BLaER1 treated with 17β-estradiol and CSF1 and Interleukin-3, amounts not matched to agents 10 nM and 100 nM (cell line): ENCODE data around the gene SPINK6.

ENCODE experiments used
- H3K27ac ChIP-seq, 11 experiments: shearing (Covaris generic); formaldehyde crosslinking; 2 replicates each; pipeline ENCODE4 v1.8.1; 2022
- H3K27me3 ChIP-seq, 11 experiments: shearing (Covaris generic); formaldehyde crosslinking; 2 replicates each; pipeline ENCODE4 v1.8.1; 2022
- H3K36me3 ChIP-seq, 11 experiments: shearing (Covaris generic); formaldehyde crosslinking; 2 replicates each; pipeline ENCODE4 v1.8.1; 2022
- H3K4me1 ChIP-seq, 10 experiments: shearing (Covaris generic); formaldehyde crosslinking; 2 replicates each; pipeline ENCODE4 v1.8.1; 2022
- H3K4me2 ChIP-seq, 11 experiments: shearing (Covaris generic); formaldehyde crosslinking; 2 replicates each; pipeline ENCODE4 v1.8.1; 2022
- H3K4me3 ChIP-seq, 10 experiments: shearing (Covaris generic); formaldehyde crosslinking; 2 replicates each; pipeline ENCODE4 v1.8.1; 2022
- H3K9ac ChIP-seq, 11 experiments: shearing (Covaris generic); formaldehyde crosslinking; 2 replicates each; pipeline ENCODE4 v1.8.1; 2022
- H3K9me3 ChIP-seq, 11 experiments: shearing (Covaris generic); formaldehyde crosslinking; replicated peaks in 1 of 11; 2 replicates each; pipeline ENCODE4 v1.8.1; 2022
- H4K20me1 ChIP-seq, 11 experiments: shearing (Covaris generic); formaldehyde crosslinking; 2 replicates each; pipeline ENCODE4 v1.8.1; 2022
- Cebpa-rat ChIP-seq, 11 experiments: shearing (Covaris generic); IDR thresholded peaks; 2 replicates each; pipeline ENCODE4 v1.8.1; 2022

The SPINK6 gene

DNA sequence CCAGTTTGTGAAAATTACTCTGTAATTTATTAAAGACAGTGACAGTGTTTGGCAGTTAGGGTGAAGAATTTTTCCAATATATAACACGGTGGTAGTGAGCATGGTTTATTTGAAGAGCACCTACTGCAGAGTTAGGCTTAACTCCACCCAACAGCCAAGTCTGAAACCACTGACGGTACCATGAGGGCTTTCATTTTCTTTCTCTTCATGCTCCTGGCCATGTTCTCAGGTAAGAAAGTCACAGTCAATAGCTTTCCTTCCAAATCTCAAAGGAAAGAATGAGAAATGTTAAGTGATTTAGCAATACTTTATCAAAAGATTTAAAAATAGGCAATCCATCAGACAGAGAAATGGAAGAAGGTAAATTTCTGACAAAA lies 35.6 kb downstream of the SPINK6 start, which contains the start of gene MARCOL:
TSS of gene MARCOL (plus strand) at position 108 of the 377 bp plus-strand sequence. CDS start at position 181, 73 bp downstream.
- no peaks in the 10 kb centered on the region for H3K36me3 ChIP-seq
- H3K9me3 ChIP-seq: no peaks in the 10 kb centered on the region
- H3K4me2 ChIP-seq: no peak within 1 kb of the TSS
- no peak within 1 kb of the TSS for H3K9ac ChIP-seq
- no peaks in the 10 kb centered on the region for H4K20me1 ChIP-seq
- no peaks in the 10 kb centered on the region for H3K4me1 ChIP-seq
- H3K4me3 ChIP-seq: no peak within 1 kb of the TSS
- no peaks in the 10 kb centered on the region for H3K27me3 ChIP-seq
- no peak for TF ChIP-seq Cebpa-rat (IDR thresholded peaks at IDR 0.05)
- no peak within 1 kb of the TSS for H3K27ac ChIP-seq

DNA sequence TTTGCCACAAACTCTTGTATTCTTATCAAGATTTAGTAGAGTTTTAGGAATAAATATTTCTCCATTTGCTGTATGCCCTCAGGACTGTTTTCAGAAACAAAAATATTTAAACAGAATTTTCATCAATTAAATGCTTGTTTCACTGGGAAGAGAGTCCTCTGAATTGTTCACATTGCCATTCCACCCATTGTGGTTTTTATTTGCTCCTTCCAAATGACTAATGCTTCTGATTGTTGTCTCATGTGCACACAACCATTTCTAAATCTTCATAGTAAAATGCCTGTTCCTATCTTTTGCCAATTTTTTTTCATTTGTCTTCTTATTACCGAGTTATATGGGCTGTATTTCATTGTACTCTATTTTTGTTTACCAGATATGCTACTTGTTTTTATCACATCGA lies 46.1 kb downstream of the SPINK6 start:
- no peak for TF ChIP-seq Cebpa-rat (IDR thresholded peaks at IDR 0.05)
- Histone ChIP-seq H3K4me2 (no peak overlapping the region), H3K27ac (no peak overlapping the region), H4K20me1 (no peaks in the 10 kb centered on the region), H3K9ac (no peak overlapping the region), H3K9me3 (peaks cover 0 to 10% (median 0%) of the 10 kb centered on the region in 11 experiments; a peak in 1 of 22 replicates), H3K27me3 (no peaks in the 10 kb centered on the region), H3K4me1 (no peaks in the 10 kb centered on the region), H3K36me3 (no peaks in the 10 kb centered on the region), H3K4me3 (no peak overlapping the region)

DNA sequence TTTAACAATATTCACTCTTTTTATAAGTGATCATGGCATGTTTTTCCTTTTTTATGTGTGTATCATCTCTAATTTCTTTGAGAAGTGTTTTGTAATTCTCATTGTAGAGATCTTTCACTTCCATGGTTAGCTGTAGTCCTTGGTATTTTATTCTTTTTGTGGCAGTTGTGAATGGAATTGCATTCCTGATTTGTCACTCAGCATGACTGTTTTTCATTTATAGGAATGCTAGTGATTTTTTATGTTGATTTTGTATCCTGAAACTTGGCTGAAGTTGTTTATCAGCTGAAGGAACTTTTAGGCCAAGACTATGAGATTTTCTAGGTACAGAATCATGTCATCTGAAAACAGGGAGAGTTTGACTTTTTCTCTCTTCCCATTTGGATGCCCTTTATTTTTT lies 52.6 kb downstream of the SPINK6 start:
- no peaks in the 10 kb centered on the region for H3K36me3 ChIP-seq
- no peak overlapping the region for H3K4me2 ChIP-seq
- no peak overlapping the region for H3K4me3 ChIP-seq
- H3K4me1 ChIP-seq: no peaks in the 10 kb centered on the region
- no peak overlapping the region for H3K27ac ChIP-seq
- H3K9ac ChIP-seq: no peak overlapping the region
- TF ChIP-seq Cebpa-rat (IDR thresholded peaks at IDR 0.05): no peak
- H4K20me1 ChIP-seq: no peaks in the 10 kb centered on the region
- peaks cover 22 to 44% (median 28%) of the 10 kb centered on the region in 11 experiments for H3K9me3 ChIP-seq
- no peaks in the 10 kb centered on the region for H3K27me3 ChIP-seq

DNA sequence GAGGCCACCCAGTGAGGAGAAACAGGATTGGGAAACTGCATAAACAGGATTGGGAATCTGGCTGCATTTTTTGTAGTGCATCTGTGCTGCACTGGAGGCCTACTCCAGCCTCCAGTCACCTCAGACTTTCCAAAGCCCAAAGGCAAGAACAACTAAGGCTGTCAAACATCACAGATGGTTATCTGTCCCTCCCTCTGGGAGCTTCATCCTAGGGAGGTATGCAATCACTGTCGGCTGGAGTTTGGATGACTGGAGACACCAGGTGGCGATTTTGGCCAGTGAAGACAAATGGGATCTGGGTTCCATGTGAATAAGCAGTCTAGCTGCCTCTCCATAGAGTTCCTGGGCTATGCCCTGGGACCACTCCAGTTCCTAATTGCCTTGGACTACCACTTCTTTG lies 56.4 kb downstream of the SPINK6 start:
- Histone ChIP-seq H3K36me3 (no peaks in the 10 kb centered on the region), H3K4me3 (no peak overlapping the region), H3K9ac (no peak overlapping the region), H3K27ac (no peak overlapping the region), H4K20me1 (no peaks in the 10 kb centered on the region), H3K4me2 (no peak overlapping the region), H3K27me3 (no peaks in the 10 kb centered on the region), H3K4me1 (no peaks in the 10 kb centered on the region), H3K9me3 (peaks cover 22 to 39% (median 28%) of the 10 kb centered on the region in 11 experiments)
- TF ChIP-seq Cebpa-rat (IDR thresholded peaks at IDR 0.05): no peak

DNA sequence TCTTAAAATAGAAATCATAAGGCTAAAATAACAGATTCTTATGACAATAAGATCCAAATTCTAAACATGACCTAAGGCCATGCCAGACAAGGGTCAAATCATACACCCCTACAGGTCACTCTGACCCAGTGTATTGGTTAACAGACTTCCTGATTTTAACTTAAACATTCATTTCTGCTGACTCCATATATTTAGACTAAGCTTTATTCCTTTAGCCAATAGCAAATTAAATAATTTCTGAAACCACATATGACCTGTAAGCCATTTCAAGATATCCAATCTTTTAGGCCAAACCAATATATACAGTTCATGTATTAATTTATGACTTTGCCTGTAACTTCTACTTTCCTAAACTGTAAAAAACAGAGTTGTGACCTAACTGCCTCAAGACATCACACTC lies 58.4 kb downstream of the SPINK6 start:
- Histone ChIP-seq H3K4me2 (no peak overlapping the region), H3K9me3 (peaks cover 25 to 44% (median 36%) of the 10 kb centered on the region in 11 experiments), H3K4me1 (no peaks in the 10 kb centered on the region), H3K36me3 (no peaks in the 10 kb centered on the region), H3K27ac (no peak overlapping the region), H3K27me3 (no peaks in the 10 kb centered on the region), H4K20me1 (no peaks in the 10 kb centered on the region), H3K4me3 (no peak overlapping the region), H3K9ac (no peak overlapping the region)
- no peak for TF ChIP-seq Cebpa-rat (IDR thresholded peaks at IDR 0.05)
